CD8-positive, alpha-beta memory T cell (primary cell): ENCODE data around the gene MID2. TPM values are rescaled to one million over a fixed set of nuclear protein-coding genes. Genes with fewer than 3 reads are reported as not detected.
"Not testable (repeated sequence)": the region's sequence is repeated elsewhere in the genome, so short reads cannot be mapped to it uniquely, and the experiment has no call there.

Experiments used
- CTCF ChIA-PET: fragments of 350-600 bp; sonication (Branson Sonifier 250); formaldehyde crosslinking; loops from one replicate; lab custom pipeline; 2021; ENCODE audit warnings: antibody characterized with exemption; lab: Charles Lee
- POLR2A ChIA-PET: fragments of 350-600 bp; sonication (Branson Sonifier 250); formaldehyde crosslinking; loops from one replicate; lab custom pipeline; 2021; ENCODE audit warnings: antibody characterized with exemption; lab: Charles Lee
- DNase-seq, 5 donors: peaks; one replicate each; pipeline versions ENCODE4 v3.0.0 to v3.0.0-alpha.2; 2020 to 2022; ENCODE audit warnings: mixed read lengths in 1 of 5
- H3K27ac ChIP-seq: one replicate; pipeline ENCODE4 v1.7.0; 2013; ENCODE audit warnings: low read depth, mild to moderate bottlenecking, low read length, moderate library complexity
- H3K27me3 ChIP-seq: 2 replicates; pipeline ENCODE4 v1.7.0; 2013; ENCODE audit warnings: low read length, mild to moderate bottlenecking; ENCODE audit not compliant: insufficient read depth, poor library complexity, severe bottlenecking
- H3K36me3 ChIP-seq: 2 replicates; pipeline ENCODE4 v1.7.0; 2013; ENCODE audit warnings: mild to moderate bottlenecking, low read length, moderate library complexity; ENCODE audit not compliant: insufficient read depth
- H3K4me1 ChIP-seq: 2 replicates; pipeline ENCODE4 v1.7.0; 2013; ENCODE audit warnings: mild to moderate bottlenecking, low read length, moderate library complexity; ENCODE audit not compliant: insufficient read depth
- H3K4me3 ChIP-seq: 2 replicates; pipeline ENCODE4 v1.7.0; 2013; ENCODE audit warnings: mild to moderate bottlenecking, low read length
- H3K9me3 ChIP-seq: 2 replicates; pipeline ENCODE4 v1.7.0; 2013; ENCODE audit warnings: mild to moderate bottlenecking, low read length
- H3K27ac Mint-ChIP-seq, 8 donors: one replicate each; pipeline ENCODE4 v1.8.0; 2020 to 2021; ENCODE audit warnings: mixed read lengths in 8 of 8, mild to moderate bottlenecking in 6 of 8, inconsistent platforms in 3 of 8, moderate library complexity in 3 of 8
- H3K27me3 Mint-ChIP-seq, 2 donors: one replicate each; pipeline ENCODE4 v1.8.0; 2020 to 2021; ENCODE audit warnings: mixed read lengths in 2 of 2, mild to moderate bottlenecking in 1 of 2, moderate library complexity in 1 of 2
- H3K36me3 Mint-ChIP-seq, 3 donors: one replicate each; pipeline ENCODE4 v1.8.0; 2020 to 2021; ENCODE audit warnings: mixed read lengths in 3 of 3, inconsistent platforms in 1 of 3, mild to moderate bottlenecking in 1 of 3
- H3K4me1 Mint-ChIP-seq, 3 donors: one replicate each; pipeline ENCODE4 v1.8.0; 2020 to 2021; ENCODE audit warnings: mixed read lengths in 3 of 3, inconsistent platforms in 1 of 3, mild to moderate bottlenecking in 1 of 3
- H3K4me3 Mint-ChIP-seq, 7 donors: one replicate each; pipeline ENCODE4 v1.8.0; 2020 to 2021; ENCODE audit warnings: mixed read lengths in 7 of 7, mild to moderate bottlenecking in 6 of 7, moderate library complexity in 4 of 7, inconsistent platforms in 2 of 7
- H3K9me3 Mint-ChIP-seq, 5 donors: one replicate each; pipeline ENCODE4 v1.8.0; 2020 to 2022; ENCODE audit warnings: mixed read lengths in 5 of 5, mild to moderate bottlenecking in 3 of 5, moderate library complexity in 2 of 5, inconsistent platforms in 1 of 5
- polyA plus RNA-seq: library from polyadenylated mRNA; unstranded; fragments of 300-500 nt; fragmentation: Illumina TruSeq; gene quantifications from one replicate; pipeline ENCODE4 v1.2.3, GENCODE V29; 2021
- total RNA-seq, 2 experiments: library from RNA; stranded (reverse); gene quantifications; one replicate each; pipeline ENCODE4 v1.2.3, GENCODE V29; 2021

MID2 gene
- total and polyA plus RNA-seq, 3 experiments from 2014 or later: 6.8 to 13.3 (median 10.6) TPM

GRCh38 chrX:107810053-107810452 lies 15.6 kb upstream of the MID2 start:
- H3K9me3 ChIP-seq, H3K36me3 ChIP-seq, H3K36me3 Mint-ChIP-seq, H3K27me3 ChIP-seq, POLR2A ChIA-PET, CTCF ChIA-PET, H3K4me3 Mint-ChIP-seq, DNase-seq, H3K27ac ChIP-seq, H3K9me3 Mint-ChIP-seq, H3K27ac Mint-ChIP-seq, H3K4me3 ChIP-seq, H3K4me1 ChIP-seq, H3K4me1 Mint-ChIP-seq: not testable (repeated sequence)
- H3K27me3 Mint-ChIP-seq: peaks cover 19 to 28% of the 10 kb centered on the region in 2 donors

GRCh38 chrX:107818900-107819521 lies 6.7 kb upstream of the MID2 start:
- Mint-ChIP-seq H3K4me1 (peaks cover 0 to 6% (median 3%) of the 10 kb centered on the region in 3 donors), H3K36me3 (no peaks in the 10 kb centered on the region), H3K27ac (no peak overlapping the region), H3K4me3 (no peak overlapping the region), H3K9me3 (peaks cover 0 to 6% (median 3%) of the 10 kb centered on the region in 5 donors), H3K27me3 (peaks cover 3 to 4% of the 10 kb centered on the region in 2 donors)
- Histone ChIP-seq H3K27me3 (no peaks in the 10 kb centered on the region), H3K4me1 (peaks cover 1% of the 10 kb centered on the region), H3K4me3 (no peak overlapping the region), H3K27ac (no peak overlapping the region), H3K9me3 (no peaks in the 10 kb centered on the region), H3K36me3 (no peaks in the 10 kb centered on the region)
- ChIA-PET CTCF (no interaction called here), POLR2A (no interaction called here)
- no peak for DNase-seq

GRCh38 chrX:107823042-107823441 lies 2.6 kb upstream of the MID2 start:
- H3K4me3 Mint-ChIP-seq: no peak overlapping the region
- peaks cover 0 to 4% (median 0%) of the 10 kb centered on the region in 3 donors for H3K36me3 Mint-ChIP-seq
- peaks cover 7 to 8% of the 10 kb centered on the region in 2 donors for H3K27me3 Mint-ChIP-seq
- H3K4me1 Mint-ChIP-seq: peaks cover 20 to 33% (median 26%) of the 10 kb centered on the region in 3 donors
- Histone ChIP-seq H3K4me1 (peaks cover 7% of the 10 kb centered on the region), H3K9me3 (no peaks in the 10 kb centered on the region), H3K4me3 (no peak overlapping the region), H3K27ac (no peak overlapping the region), H3K36me3 (no peaks in the 10 kb centered on the region), H3K27me3 (no peaks in the 10 kb centered on the region)
- POLR2A ChIA-PET: no interaction called here
- no peak overlapping the region for H3K27ac Mint-ChIP-seq
- H3K9me3 Mint-ChIP-seq: peaks cover 0 to 6% (median 3%) of the 10 kb centered on the region in 5 donors
- CTCF ChIA-PET: no interaction called here
- DNase-seq: no peak

- H3K4me3 Mint-ChIP-seq: peak overlapping the region in 2 of 7 donors; percentile 3 to 30
- ChIA-PET CTCF (no interaction called here), POLR2A (no interaction called here)
- Histone ChIP-seq H3K27ac (no peak overlapping the region), H3K9me3 (no peaks in the 10 kb centered on the region), H3K4me3 (no peak overlapping the region), H3K27me3 (no peaks in the 10 kb centered on the region), H3K4me1 (peaks cover 7% of the 10 kb centered on the region), H3K36me3 (no peaks in the 10 kb centered on the region)
- DNase-seq: no peak
- H3K9me3 Mint-ChIP-seq: peaks cover 0 to 6% (median 3%) of the 10 kb centered on the region in 5 donors
- H3K27ac Mint-ChIP-seq: no peak overlapping the region
- H3K4me1 Mint-ChIP-seq: peaks cover 20 to 38% (median 28%) of the 10 kb centered on the region in 3 donors
- H3K27me3 Mint-ChIP-seq: peaks cover 7 to 8% of the 10 kb centered on the region in 2 donors
- peaks cover 0 to 4% (median 0%) of the 10 kb centered on the region in 3 donors for H3K36me3 Mint-ChIP-seq
Measured at GRCh38 chrX:107823456-107823855, 2.2 kb upstream of the MID2 start.

GRCh38 chrX:107826238-107827029 lies 768 bp downstream of the MID2 start:
- POLR2A ChIA-PET: interaction anchor here (0.8 to 1.4 kb wide), 4 partner anchors 85 to 708 kb away, joined by 3 to 4 read pairs (median 3); partner anchors contain the start of gene RBM41
- Histone ChIP-seq H3K27ac (no peak overlapping the region), H3K36me3 (no peaks in the 10 kb centered on the region), H3K27me3 (no peaks in the 10 kb centered on the region), H3K4me3 (no peak overlapping the region), H3K9me3 (no peaks in the 10 kb centered on the region), H3K4me1 (peaks cover 7% of the 10 kb centered on the region)
- H3K4me1 Mint-ChIP-seq: peaks cover 22 to 65% (median 31%) of the 10 kb centered on the region in 3 donors
- DNase-seq: peak; percentile 1 to 61 (median 42)
- no peaks in the 10 kb centered on the region for H3K9me3 Mint-ChIP-seq
- peaks cover 0 to 6% (median 0%) of the 10 kb centered on the region in 3 donors for H3K36me3 Mint-ChIP-seq
- CTCF ChIA-PET: interaction anchor here (1.2 to 1.4 kb wide), 3 partner anchors 12 to 153 kb away, joined by 3 to 6 read pairs (median 4); no protein-coding TSS in a partner anchor
- H3K4me3 Mint-ChIP-seq: peak overlapping the region; percentile 84 to 93 (median 85)
- H3K27me3 Mint-ChIP-seq: peaks cover 7 to 8% of the 10 kb centered on the region in 2 donors
- peak overlapping the region; percentile 42 to 95 (median 88) for H3K27ac Mint-ChIP-seq

- H3K4me1 ChIP-seq: peaks cover 7% of the 10 kb centered on the region
- ChIA-PET CTCF (interaction anchor here (1.2 to 1.3 kb wide), 2 partner anchors 11 to 85 kb away, joined by 3 to 4 read pairs; no protein-coding TSS in a partner anchor), POLR2A (interaction anchor here (0.7 to 1.3 kb wide), 2 partner anchors 10 to 86 kb away, joined by 3 read pairs; no protein-coding TSS in a partner anchor)
- no peaks in the 10 kb centered on the region for H3K9me3 ChIP-seq
- Mint-ChIP-seq H3K27me3 (peaks cover 7 to 8% of the 10 kb centered on the region in 2 donors), H3K9me3 (no peaks in the 10 kb centered on the region), H3K4me1 (peaks cover 22 to 69% (median 31%) of the 10 kb centered on the region in 3 donors), H3K4me3 (peak overlapping the region; percentile 84 to 92 (median 85)), H3K27ac (peak overlapping the region; percentile 42 to 95 (median 88)), H3K36me3 (peaks cover 0 to 6% (median 0%) of the 10 kb centered on the region in 3 donors)
- no peak overlapping the region for H3K4me3 ChIP-seq
- no peak for DNase-seq
- H3K27me3 ChIP-seq: no peaks in the 10 kb centered on the region
- H3K36me3 ChIP-seq: no peaks in the 10 kb centered on the region
- H3K27ac ChIP-seq: no peak overlapping the region
Measured at GRCh38 chrX:107827030-107827831, 1.6 kb downstream of the MID2 start.

GRCh38 chrX:107827852-107828251 lies 2.2 kb downstream of the MID2 start:
- H3K27ac Mint-ChIP-seq: peak overlapping the region in 2 of 8 donors; percentile 23 to 95
- H3K9me3 Mint-ChIP-seq: no peaks in the 10 kb centered on the region
- Histone ChIP-seq H3K27me3 (no peaks in the 10 kb centered on the region), H3K9me3 (no peaks in the 10 kb centered on the region), H3K4me1 (peaks cover 7% of the 10 kb centered on the region), H3K4me3 (no peak overlapping the region), H3K27ac (no peak overlapping the region), H3K36me3 (no peaks in the 10 kb centered on the region)
- H3K36me3 Mint-ChIP-seq: peaks cover 0 to 6% (median 0%) of the 10 kb centered on the region in 3 donors
- H3K4me1 Mint-ChIP-seq: peaks cover 22 to 70% (median 31%) of the 10 kb centered on the region in 3 donors
- DNase-seq: no peak
- peak overlapping the region; percentile 72 to 89 (median 85) for H3K4me3 Mint-ChIP-seq
- ChIA-PET CTCF (no interaction called here), POLR2A (interaction anchor here (0.6 to 0.7 kb wide), 2 partner anchors 9 to 17 kb away, joined by 3 to 14 read pairs; no protein-coding TSS in a partner anchor)
- peaks cover 7 to 8% of the 10 kb centered on the region in 2 donors for H3K27me3 Mint-ChIP-seq
